ENCODE results near the gene CACNA2D4.

GRCh38 chr12:1908758-1909157 lies 9.7 kb downstream of the CACNA2D4 start:
- TF ChIP-seq CTCF (conservative IDR thresholded peaks at IDR 0.05 in 1 of 2, IDR thresholded peaks at IDR 0.05 in 1 of 2; ENCODE audit: low read depth in 1 of 2, low read length in 2 of 2), result no peak
- TF ChIP-seq EZH2 (IDR thresholded peaks at IDR 0.05; ENCODE audit: low read length, missing control alignments), result no peak
